ENCODE measurements around the gene TNC.

TNC gene

GRCh38 chr9:115058175-115058574, 59.8 kb downstream of the TNC start:
- DNase-seq, result no peak

GRCh38 chr9:115057559-115057958, 60.4 kb downstream of the TNC start:
- DNase-seq, result no peak

GRCh38 chr9:115050002-115050490, 67.9 kb downstream of the TNC start:
- DNase-seq, result no peak

- no peak for DNase-seq
These were observed 71.1 kb downstream of the TNC start for GRCh38 chr9:115046824-115047223.

GRCh38 chr9:115046199-115046598, 71.8 kb downstream of the TNC start:
- no peak for DNase-seq

GRCh38 chr9:115043632-115044031, 74.3 kb downstream of the TNC start:
- DNase-seq, result no peak

GRCh38 chr9:115042781-115043509, 75.0 kb downstream of the TNC start:
- no peak for DNase-seq

GRCh38 chr9:115039516-115040120, 78.3 kb downstream of the TNC start:
- DNase-seq, result peak in 1 of 56 donors; percentile 3

GRCh38 chr9:115038178-115038577, 79.8 kb downstream of the TNC start:
- DNase-seq, result no peak

GRCh38 chr9:115036691-115037090, 81.3 kb downstream of the TNC start:
- no peak for DNase-seq

- peak in 6 of 56 donors; percentile 1 to 9 (median 6) for DNase-seq
These were observed 81.9 kb downstream of the TNC start for GRCh38 chr9:115035841-115036612.

- DNase-seq, result no peak
These were observed 83.2 kb downstream of the TNC start for GRCh38 chr9:115034801-115035200.

GRCh38 chr9:115033800-115034199, 84.2 kb downstream of the TNC start:
- DNase-seq, result no peak

- DNase-seq, result no peak
These were observed 85.7 kb downstream of the TNC start for GRCh38 chr9:115032296-115032695.

- DNase-seq, result no peak
These were observed 88.0 kb downstream of the TNC start for GRCh38 chr9:115030006-115030405.

- DNase-seq, result no peak
These were observed 92.2 kb downstream of the TNC start for GRCh38 chr9:115025721-115026120.

- no peak for DNase-seq
These were observed 92.9 kb downstream of the TNC start for GRCh38 chr9:115024925-115025535.

GRCh38 chr9:115022760-115023434, 95.1 kb downstream of the TNC start:
- no peak for DNase-seq

GRCh38 chr9:115018547-115019435, 99.2 kb downstream of the TNC start:
- no peak for DNase-seq

- DNase-seq, result no peak
These were observed 101.6 kb downstream of the TNC start for GRCh38 chr9:115016344-115016743.

All from nucleus accumbens (tissue), 56 donors.